NCI-H748 (cell line): ENCODE data around the gene ZCCHC7.
"Not testable (repeated sequence)": the region's sequence is repeated elsewhere in the genome, so short reads cannot be mapped to it uniquely, and the experiment has no call there.

Source experiments
- DNase-seq: peaks from one replicate; lab custom pipeline; 2025; ENCODE audit not compliant: unreplicated experiment; lab: John Stamatoyannopoulos, UW

The ZCCHC7 gene

DNA sequence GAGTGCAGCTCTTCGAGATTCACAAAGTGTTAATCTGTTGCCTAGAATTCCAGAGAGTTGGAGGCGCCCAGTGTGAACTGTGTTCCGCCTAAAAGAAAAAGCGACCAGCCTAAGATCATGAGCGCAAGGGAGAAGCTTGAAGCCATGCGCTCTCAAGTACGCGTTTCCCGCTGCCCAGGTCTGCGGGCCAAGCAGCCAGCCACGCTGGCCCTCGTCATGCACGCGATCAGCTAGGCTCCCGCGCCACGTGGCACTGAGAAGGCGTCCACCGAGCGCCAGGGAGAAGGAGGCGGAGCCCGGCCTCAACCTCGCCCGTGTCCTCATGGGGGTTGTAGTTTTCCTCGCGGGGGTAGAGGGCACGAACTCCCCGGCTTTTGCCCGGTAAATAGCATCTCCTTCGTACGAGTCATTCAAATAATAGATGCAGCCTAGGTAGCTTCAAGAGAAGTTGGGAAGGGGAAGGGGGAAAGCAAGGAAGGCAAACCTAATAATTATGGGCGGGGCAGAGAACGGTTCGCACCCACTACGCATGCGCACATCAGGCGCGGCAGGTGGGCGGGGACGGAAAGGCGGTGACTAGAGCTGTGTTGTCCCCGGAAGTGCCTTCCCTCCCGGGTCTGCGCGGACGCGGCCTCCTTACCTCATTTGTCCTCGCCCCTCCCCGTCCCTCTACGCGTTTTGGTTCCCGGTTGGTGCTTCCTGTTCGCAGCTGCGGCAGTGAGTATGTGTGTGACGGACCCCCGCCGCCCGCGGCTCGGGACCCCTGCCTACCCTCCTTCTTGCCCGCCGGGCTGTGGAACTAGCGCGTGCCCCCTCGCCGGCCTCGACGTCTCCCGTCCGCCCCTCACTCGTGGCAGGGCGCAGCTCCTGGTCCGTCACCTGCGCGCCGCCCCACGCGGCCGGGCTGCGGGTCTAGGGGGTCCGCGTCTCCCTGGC is at the start of gene ZCCHC7:
Gene ZCCHC7, plus strand, starts transcription at position 668 of the 936 bp plus-strand sequence.
- peak; percentile 94 for DNase-seq

DNA sequence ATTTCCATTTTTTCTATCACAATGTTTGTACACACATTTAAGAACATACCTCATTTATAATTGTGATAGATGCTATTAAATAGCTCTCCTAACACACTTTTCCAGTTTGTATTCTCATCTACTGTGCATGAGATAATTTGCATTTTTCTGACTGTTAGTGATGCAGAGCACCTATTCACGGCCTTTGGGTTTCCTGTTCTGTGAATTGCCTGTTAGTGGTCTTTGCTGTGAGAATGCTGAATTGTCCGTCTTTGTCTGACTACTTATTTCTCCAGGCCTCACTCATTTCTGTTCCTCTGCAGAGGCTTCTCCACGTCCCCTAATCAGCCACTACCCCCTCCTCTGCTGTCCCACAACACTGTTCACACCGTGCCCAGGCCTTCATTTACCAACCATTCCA is 45.6 kb upstream of the ZCCHC7 start:
- DNase-seq = not testable (repeated sequence)

DNA sequence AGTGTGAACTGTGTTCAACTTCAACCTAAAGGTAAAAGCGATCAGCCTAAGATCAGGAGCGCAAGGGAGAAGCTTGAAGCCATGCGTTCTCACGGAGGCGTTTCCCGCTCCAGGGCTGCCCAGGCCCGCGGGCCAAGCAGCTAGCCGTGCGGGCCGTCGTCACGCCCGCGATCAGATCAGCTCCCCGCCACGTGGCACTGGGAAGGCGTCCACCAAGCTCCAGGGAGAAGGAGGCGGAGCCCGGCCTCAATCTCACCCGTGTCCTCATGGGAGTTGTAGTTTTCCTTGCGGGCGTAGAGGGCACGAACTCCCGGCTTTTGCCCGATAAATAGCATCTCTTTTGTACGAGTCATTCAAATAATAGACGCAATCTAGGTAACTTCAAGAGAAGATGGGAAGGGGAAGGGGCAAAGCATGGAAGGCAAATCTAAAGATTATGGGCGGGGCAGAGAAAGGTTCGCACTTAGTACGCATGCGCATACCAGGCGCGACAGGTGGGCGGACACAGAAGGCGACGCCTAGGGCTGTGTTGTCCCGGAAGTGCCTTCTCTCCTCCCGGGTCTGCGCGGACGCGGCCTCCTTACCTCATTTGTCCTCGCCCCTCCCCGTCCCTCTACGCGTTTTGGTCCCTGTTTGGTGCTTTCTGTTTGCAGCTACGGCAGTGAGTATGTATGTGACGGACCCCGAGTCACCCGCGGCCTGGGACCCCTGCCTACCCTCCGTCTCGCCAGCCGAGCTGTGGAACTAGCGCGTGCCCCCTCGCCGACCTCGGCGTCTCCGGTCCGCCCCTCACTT is 40.8 kb upstream of the ZCCHC7 start:
- DNase-seq = peak; percentile 94

GRCh38 chr9:37080165-37080628 is 40.2 kb upstream of the ZCCHC7 start:
- DNase-seq = not testable (repeated sequence)

- DNase-seq = not testable (repeated sequence)
Measured at GRCh38 chr9:37081507-37081906, 38.9 kb upstream of the ZCCHC7 start.

DNA sequence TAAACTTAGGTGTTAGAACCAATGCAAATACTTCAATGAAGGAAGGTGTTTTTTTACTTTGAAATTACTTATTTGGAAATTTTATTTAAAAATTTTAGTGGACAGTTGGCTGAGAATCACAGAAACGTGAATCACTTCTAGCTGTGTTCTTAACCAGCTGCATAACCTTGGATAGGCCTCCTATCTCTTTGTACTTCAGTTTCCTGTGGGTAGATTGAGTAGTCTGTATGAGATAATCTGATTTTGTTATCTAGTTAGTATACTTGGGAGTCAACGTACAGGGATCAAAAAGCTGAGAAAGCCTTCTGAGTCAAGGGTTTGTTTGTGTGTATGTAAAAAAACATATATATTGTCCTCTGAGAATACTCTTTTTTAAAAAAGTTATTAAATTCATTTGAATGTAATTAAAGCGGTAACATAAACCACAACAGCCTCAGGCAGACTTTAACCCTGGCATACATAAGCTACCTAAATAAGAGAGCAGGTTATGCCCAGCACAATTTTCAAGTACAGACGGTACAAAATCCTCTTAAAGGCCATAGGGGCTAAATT is 38.1 kb upstream of the ZCCHC7 start:
- no peak for DNase-seq

GRCh38 chr9:37083654-37084053 is 36.7 kb upstream of the ZCCHC7 start:
- DNase-seq = no peak

DNA sequence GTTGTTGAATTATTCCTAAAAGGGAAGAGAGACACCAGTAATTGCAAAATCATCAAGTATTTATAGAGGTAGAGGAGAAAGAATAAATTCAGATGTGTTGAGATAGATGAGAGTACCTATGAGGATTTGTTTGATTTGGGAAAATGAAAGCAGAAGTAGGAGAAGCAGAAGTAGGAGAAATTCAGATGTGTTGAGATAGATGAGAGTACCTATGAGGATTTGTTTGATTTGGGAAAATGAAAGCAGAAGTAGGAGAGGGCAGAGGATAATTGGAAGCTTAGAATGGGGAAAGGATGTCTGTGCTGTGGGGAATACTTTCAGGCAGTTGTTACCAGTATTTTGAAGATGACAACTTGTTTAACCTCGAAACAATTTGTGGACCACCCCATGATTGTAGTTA is 35.1 kb upstream of the ZCCHC7 start:
- no peak for DNase-seq

GRCh38 chr9:37092714-37093295 is 27.6 kb upstream of the ZCCHC7 start:
- not testable (repeated sequence) for DNase-seq

- no peak for DNase-seq
Measured at GRCh38 chr9:37094751-37095150, 25.6 kb upstream of the ZCCHC7 start.

GRCh38 chr9:37096628-37097027 is 23.7 kb upstream of the ZCCHC7 start:
- no peak for DNase-seq

DNA sequence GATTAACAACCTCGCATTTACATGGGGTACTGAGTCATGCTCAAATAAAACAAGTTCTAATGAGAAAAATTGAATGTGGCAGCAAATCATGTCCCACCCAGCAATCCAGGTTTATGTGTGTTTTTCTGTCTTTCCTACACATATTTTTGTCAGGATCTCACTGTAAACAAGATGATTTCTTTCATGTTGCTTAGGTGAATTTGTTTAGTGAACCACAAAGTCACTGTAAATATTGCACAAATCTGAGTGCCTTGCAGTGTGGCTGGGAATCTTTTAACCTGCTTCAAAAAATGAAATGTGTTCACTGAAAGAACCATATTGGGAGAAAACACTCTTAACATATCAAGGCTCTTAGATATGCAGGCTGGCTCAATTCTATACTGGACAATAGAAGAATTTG is 23.1 kb upstream of the ZCCHC7 start:
- no peak for DNase-seq

GRCh38 chr9:37100327-37100726 is 20.0 kb upstream of the ZCCHC7 start:
- DNase-seq = no peak

DNA sequence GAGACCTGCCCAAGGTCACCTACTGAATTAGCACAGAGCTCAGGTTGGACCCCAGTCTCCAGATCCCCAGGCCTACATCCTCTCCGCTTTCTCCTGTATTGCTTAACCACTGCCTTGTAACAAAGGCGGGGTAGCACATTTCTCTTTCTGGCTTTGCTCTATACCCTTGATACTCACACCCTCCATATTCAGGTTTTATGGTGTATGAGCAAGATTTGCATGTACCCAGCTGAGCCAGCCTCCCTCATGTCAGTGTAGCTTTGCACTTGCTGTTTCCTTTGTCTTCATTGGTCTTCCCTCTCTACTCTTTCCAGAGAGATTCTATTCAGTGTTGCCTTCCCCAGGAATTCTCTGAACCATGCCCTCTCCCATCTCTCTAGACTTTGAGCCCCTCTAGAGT is 19.6 kb upstream of the ZCCHC7 start:
- DNase-seq = no peak

DNA sequence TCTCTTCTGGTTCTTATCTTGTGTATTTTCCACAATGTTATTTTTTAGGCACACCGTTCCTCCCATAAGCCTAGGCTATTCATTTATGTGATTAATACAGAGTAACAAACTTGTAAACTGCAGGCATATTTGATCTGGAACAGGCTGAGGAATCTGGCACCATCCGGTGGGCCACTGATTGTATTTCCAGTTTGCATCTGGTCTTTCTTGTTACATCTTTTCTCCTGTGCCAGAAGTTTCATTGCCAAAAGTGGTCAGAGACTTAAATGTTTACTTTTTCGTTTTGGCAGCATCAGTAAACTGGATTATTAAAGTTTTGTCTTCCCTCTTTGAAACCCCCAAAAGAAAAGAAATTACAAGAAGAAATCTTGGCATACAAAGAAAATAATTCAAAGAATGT is 17.9 kb upstream of the ZCCHC7 start:
- no peak for DNase-seq

DNA sequence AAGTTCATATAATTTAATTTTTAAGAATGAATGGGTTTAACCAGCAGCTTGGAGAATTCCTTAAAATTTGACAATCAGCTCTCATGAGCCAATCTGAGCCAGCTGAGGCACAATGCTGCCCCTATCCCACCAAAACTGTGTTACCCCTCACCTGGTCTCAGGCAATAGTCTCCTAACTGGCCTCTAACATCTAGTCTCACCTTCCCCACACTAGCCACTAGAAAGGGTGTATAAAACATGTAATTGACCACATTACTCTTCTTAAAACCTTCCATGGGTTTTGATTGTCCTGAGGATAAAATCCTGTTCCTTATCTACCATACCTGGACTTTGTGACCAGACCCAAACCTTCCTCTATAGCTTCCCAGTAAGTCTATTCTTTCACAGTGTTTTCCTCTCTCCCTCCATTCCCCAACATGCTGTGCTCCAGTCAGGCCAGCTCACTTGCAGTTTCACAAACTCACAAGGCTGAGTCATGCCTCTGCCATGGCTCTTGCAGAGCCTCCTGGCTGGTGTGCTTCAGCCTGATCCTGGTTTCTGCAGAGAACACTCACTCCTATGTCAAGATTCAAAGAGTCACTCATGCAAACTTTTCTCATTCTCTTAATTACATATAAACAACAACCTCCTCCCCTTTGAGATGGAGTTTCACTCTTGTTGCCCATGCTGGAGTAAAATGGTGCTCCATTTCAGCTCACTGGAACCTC is 16.0 kb upstream of the ZCCHC7 start:
- DNase-seq = no peak

DNA sequence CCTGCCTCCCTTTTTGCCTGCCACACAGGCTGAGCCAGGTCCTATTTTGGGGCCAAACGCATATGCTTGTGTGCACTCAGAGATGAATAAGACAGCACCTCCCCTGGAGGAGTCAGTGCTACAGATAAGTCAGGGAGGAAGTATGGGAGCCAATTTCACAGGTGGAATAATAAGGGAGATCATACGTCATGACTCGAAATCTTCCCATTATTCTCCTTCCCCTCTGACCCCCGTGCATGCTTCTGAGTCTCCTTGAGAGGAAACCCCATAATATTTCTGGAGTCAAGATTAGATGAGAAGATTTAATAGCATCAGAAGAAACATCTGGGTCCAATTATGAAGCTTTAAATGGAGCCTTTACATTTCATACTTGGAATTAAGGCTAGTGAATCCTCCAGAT is 15.1 kb upstream of the ZCCHC7 start:
- no peak for DNase-seq

DNA sequence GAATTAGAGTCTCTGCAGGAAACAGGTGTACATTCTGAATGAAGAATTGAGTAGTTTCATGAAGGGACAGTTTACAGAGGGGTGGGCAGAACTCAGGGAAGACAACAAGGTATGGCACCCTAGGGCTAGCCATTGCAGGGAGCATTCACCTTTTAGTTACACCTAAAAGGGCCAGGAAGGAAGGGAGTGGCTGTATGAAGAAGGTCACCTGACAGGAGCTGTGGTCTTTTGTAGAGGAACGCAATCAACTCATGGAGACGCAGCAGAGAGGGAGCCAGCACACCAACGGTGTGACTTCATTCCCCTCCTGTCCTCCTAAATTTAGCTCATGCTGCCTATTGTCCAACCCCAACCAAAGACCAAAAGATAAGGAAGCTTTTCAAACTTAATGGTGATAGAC is 12.7 kb upstream of the ZCCHC7 start:
- no peak for DNase-seq

DNA sequence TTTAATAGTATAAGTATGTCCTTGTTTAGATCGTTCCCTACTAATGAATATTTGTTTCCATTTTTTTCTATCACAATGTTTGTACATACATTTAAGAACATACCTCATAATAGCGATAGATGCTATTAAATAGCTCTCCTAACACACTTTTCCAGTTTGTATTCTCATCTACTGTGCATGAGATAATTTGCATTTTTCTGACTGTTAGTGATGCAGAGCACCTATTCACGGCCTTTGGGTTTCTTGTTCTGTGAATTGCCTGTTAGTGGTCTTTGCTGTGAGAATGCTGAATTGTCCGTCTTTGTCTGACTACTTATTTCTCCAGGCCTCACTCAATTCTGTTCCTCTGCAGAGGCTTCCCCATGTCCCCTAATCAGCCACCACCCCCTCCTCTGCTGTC is 5.9 kb upstream of the ZCCHC7 start:
- DNase-seq = not testable (repeated sequence)

DNA sequence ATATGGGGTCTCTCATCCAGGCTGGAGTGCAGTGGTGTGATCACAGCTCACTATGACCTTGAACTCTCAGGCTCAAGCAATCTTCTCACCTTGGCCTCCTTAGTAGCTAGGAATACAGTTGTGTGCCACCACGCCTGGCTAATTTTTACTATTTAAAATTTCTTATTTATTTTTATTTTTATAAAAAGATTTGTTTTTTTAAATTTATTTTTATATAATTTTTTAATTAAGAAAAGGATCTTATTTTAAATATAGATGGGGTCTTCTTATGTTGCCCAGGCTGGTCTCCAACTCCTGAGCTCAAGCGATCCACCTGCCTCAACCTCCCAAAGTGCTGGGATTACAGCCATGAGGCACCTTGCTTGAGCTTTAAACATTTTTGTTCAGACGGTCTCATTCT is 2.4 kb upstream of the ZCCHC7 start:
- no peak for DNase-seq

DNA sequence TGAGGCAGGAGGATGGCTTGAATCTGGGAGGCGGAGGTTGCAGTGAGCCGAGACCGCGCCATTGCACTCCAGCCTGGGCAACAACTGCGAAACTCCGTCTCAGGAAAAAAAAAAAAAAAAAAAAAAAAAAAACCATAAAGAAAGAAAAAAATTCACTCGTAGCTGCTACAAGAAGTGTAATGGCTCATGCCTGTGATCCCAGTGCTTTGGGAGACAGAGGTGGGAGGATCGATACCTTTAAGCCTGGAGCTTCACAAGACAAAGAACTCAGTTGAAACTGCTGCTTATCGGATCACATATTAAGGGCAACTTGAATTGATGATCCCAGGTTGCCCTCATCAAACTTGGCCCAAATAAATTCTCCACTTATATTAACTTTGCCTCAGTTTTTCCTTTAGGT is 1.0 kb upstream of the ZCCHC7 start:
- DNase-seq = no peak
